Endothelial cell of umbilical vein (primary cell): ENCODE measurements around the gene INIP.

Experiments
- EZH2 ChIP-seq: IDR thresholded peaks from 2 replicates; pipeline ENCODE4 v1.6.1; 2012; ENCODE audit warnings: borderline replicate concordance, low read depth, mild to moderate bottlenecking, moderate library complexity, low read length, inconsistent platforms; ENCODE audit not compliant: severe bottlenecking
- POLR2A ChIP-seq: IDR thresholded peaks from 2 replicates; pipeline ENCODE4 v1.6.1; 2012; ENCODE audit warnings: low read depth, mild to moderate bottlenecking, control low read depth, low read length
- POLR2AphosphoS5 ChIP-seq: IDR thresholded peaks from 2 replicates; pipeline ENCODE4 v1.6.1; 2012; ENCODE audit warnings: low read depth, mild to moderate bottlenecking, control low read depth, low read length, moderate library complexity; ENCODE audit not compliant: insufficient read depth
- TF ChIP-seq, protein P1 (sequence below), 2 donors: IDR thresholded peaks; 1 replicate in 1 of 2; 2 replicates in 1 of 2; pipeline ENCODE4 v1.5.1; 2011; ENCODE audit warnings: low read length in 2 of 2, mild to moderate bottlenecking in 2 of 2, moderate library complexity in 2 of 2, control low read depth in 1 of 2, inconsistent platforms in 1 of 2, low read depth in 1 of 2; ENCODE audit not compliant: insufficient read depth in 1 of 2; ENCODE audit errors: extremely low read depth in 1 of 2

DNA sequence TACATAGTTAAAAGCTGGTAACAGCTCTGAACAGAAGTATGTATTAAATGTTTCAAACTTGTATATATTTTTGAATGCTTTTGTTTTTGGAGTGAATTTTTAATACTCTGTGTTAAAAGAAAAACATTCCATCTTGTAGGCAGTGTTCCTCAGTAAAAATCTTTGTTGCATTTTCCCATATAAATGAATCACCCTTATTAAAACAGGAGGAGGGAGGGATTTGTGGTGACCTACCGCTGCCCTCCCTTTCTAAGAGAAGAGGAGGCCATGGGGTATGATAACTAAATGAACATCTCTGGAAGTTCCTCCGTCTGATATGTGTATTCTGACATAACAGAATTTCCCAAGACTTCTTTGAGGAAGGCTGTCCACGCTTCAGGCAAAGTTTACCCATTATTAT, 53.4 kb downstream of the INIP start:
- TF ChIP-seq, protein P1, sequence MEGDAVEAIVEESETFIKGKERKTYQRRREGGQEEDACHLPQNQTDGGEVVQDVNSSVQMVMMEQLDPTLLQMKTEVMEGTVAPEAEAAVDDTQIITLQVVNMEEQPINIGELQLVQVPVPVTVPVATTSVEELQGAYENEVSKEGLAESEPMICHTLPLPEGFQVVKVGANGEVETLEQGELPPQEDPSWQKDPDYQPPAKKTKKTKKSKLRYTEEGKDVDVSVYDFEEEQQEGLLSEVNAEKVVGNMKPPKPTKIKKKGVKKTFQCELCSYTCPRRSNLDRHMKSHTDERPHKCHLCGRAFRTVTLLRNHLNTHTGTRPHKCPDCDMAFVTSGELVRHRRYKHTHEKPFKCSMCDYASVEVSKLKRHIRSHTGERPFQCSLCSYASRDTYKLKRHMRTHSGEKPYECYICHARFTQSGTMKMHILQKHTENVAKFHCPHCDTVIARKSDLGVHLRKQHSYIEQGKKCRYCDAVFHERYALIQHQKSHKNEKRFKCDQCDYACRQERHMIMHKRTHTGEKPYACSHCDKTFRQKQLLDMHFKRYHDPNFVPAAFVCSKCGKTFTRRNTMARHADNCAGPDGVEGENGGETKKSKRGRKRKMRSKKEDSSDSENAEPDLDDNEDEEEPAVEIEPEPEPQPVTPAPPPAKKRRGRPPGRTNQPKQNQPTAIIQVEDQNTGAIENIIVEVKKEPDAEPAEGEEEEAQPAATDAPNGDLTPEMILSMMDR (IDR thresholded peaks at IDR 0.05; ENCODE audit: extremely low read depth in 1 of 2, insufficient read depth in 1 of 2, low read depth in 1 of 2, low read length in 2 of 2): no peak
- TF ChIP-seq EZH2 (no peak), POLR2A (no peak), POLR2AphosphoS5 (no peak)
